Measurements from ENCODE around the gene DUSP22. TPM values are rescaled to one million over a fixed set of nuclear protein-coding genes. Genes with fewer than 3 reads are reported as not detected.

Gene DUSP22
- total and polyA plus RNA-seq, 9 of the 15 experiments (the other 6 are each of a cell fraction or from before 2014, with no cell fraction given) = 9.3 to 19.4 (median 11.8) TPM

GRCh38 chr6:292506-293192, 362 bp downstream of the DUSP22 start (continued):
- TF ChIP-seq ZMIZ1 (IDR thresholded peaks at IDR 0.05; ENCODE audit: low read depth in 2 of 2, low read length in 2 of 2) (no peak; a peak in 1 of 4 replicates), PHTF2 (CRISPR knock-in tag; IDR thresholded peaks at IDR 0.05) (no peak), CEBPZ (IDR thresholded peaks at IDR 0.05; ENCODE audit: borderline replicate concordance, low read depth, low read length) (no peak), DLX4 (CRISPR knock-in tag; IDR thresholded peaks at IDR 0.05) (no peak), NR0B1 (IDR thresholded peaks at IDR 0.05; ENCODE audit: partially characterized antibody) (no peak), SRSF7 (optimal IDR thresholded peaks at IDR 0.05; ENCODE audit: low read depth, low read length) (peak; percentile 30), CHD2 (IDR thresholded peaks at IDR 0.05; ENCODE audit: low read depth, low read length) (no peak), TGIF2 (CRISPR knock-in tag; IDR thresholded peaks at IDR 0.05) (no peak), MNT (conservative IDR thresholded peaks at IDR 0.05) (peak in 1 of 2 experiments; percentile 73; a peak in 1 of 4 replicates), ZFP91 (CRISPR knock-in tag; IDR thresholded peaks at IDR 0.05) (no peak), NFIC (IDR thresholded peaks at IDR 0.05) (peak; percentile 50; the same call in 1 of the 2 replicates), GATAD2B (IDR thresholded peaks at IDR 0.05; ENCODE audit: borderline replicate concordance) (0 out of 2 replicates have a peak, but pooled peaks have one; percentile 46), BRF1 (IDR thresholded peaks at IDR 0.05; ENCODE audit: borderline replicate concordance, extremely low read depth, insufficient read length) (no peak), HIVEP1 (CRISPR knock-in tag; IDR thresholded peaks at IDR 0.05) (no peak), TRIM28 (IDR thresholded peaks at IDR 0.05) (no peak)
